GM12892 (cell line): ENCODE measurements around the gene ETS1.

Experiments
- POLR2A ChIP-seq: IDR thresholded peaks from 2 replicates; pipeline ENCODE4 v1.6.1; 2011; ENCODE audit warnings: low read depth, low read length, control low read depth
- POLR2AphosphoS5 ChIP-seq: IDR thresholded peaks from 2 replicates; pipeline ENCODE4 v1.6.1; 2011; ENCODE audit warnings: low read depth, low read length, control low read depth

DNA sequence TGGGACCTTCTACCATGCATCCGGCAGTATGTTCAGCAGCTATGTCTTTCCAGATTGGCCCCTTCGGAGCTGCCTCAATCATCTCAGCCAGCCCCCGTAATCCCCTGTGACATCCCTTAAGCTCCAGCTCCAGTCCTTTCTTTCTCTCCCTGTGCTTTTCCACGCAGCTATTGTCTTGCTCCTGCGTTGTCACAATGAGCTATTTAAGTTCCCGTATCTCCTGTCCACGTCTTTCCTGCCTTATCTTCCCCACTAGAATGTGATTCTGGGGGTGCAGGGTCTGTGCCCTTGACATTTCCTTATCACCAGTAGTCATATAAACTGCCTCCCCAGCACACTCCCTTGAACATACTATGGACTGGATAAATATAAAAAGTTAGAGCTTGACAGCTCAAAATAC, 5.1 kb upstream of the ETS1 start:
- TF ChIP-seq POLR2A (no peak), POLR2AphosphoS5 (no peak)
